ENCODE data around the gene ARFIP2. TPM values are rescaled to one million over a fixed set of nuclear protein-coding genes. Genes with fewer than 3 reads are reported as not detected.

Gene ARFIP2
- total RNA-seq, 1 experiment from 2014 or later: 49.5 TPM

DNA sequence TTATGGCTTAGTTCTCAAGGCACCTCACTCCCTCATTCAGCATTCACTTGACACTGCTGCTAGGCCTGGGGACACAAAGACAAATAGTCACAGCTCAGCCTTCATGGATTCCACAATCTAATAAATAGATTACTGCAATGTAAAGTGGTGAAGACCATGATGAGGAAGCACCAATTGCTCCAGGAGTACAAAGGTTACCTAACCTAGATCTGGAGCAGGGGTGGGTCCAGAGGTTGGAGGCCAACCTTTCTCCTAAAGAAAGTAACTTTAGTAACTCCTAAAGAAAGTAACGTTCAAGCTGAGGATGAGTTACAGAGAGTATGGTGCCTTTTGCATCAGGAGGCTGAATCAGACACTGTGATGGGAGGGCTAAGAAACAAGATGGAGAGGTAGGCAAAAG, 11.5 kb downstream of the ARFIP2 start:
- Histone ChIP-seq H3K27ac (no peak overlapping the region), H3K27me3 (ENCODE audit: insufficient read depth, low read depth) (no peaks in the 10 kb centered on the region), H2AFZ (no peak overlapping the region), H3K36me3 (ENCODE audit: low read depth) (no peaks in the 10 kb centered on the region), H3K4me3 (no peak overlapping the region), H3K4me2 (no peak overlapping the region), H4K20me1 (ENCODE audit: insufficient read depth) (no peaks in the 10 kb centered on the region), H3K9me3 (ENCODE audit: insufficient read depth, low read depth) (no peaks in the 10 kb centered on the region), H3K4me1 (replicated peaks; ENCODE audit: insufficient read depth) (no peaks in the 10 kb centered on the region), H3F3A (ENCODE audit: insufficient read depth, low read depth) (peaks cover 6% of the 10 kb centered on the region), H3K9me2 (ENCODE audit: insufficient read depth) (no peaks in the 10 kb centered on the region), H3K79me2 (ENCODE audit: low read depth) (no peaks in the 10 kb centered on the region)
- BruUV-seq (replicated peaks): no TSS peak
- POLR2A ChIA-PET (ENCODE audit: unreplicated experiment): interaction anchor here (0.6 kb wide), 1 partner anchor 16 kb away, joined by 9 read pairs; no protein-coding TSS in a partner anchor
- intact Hi-C loops (cut with micrococcal nuclease; ENCODE audit: unreplicated experiment): no loop called here
- DNase-seq: no peak
- no peak for TF ChIP-seq EZH2 (IDR thresholded peaks at IDR 0.05; ENCODE audit: low read depth)
- TF ChIP-seq, protein P1, sequence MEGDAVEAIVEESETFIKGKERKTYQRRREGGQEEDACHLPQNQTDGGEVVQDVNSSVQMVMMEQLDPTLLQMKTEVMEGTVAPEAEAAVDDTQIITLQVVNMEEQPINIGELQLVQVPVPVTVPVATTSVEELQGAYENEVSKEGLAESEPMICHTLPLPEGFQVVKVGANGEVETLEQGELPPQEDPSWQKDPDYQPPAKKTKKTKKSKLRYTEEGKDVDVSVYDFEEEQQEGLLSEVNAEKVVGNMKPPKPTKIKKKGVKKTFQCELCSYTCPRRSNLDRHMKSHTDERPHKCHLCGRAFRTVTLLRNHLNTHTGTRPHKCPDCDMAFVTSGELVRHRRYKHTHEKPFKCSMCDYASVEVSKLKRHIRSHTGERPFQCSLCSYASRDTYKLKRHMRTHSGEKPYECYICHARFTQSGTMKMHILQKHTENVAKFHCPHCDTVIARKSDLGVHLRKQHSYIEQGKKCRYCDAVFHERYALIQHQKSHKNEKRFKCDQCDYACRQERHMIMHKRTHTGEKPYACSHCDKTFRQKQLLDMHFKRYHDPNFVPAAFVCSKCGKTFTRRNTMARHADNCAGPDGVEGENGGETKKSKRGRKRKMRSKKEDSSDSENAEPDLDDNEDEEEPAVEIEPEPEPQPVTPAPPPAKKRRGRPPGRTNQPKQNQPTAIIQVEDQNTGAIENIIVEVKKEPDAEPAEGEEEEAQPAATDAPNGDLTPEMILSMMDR (conservative IDR thresholded peaks at IDR 0.05): no peak
- CTCF ChIA-PET: no interaction called here

DNA sequence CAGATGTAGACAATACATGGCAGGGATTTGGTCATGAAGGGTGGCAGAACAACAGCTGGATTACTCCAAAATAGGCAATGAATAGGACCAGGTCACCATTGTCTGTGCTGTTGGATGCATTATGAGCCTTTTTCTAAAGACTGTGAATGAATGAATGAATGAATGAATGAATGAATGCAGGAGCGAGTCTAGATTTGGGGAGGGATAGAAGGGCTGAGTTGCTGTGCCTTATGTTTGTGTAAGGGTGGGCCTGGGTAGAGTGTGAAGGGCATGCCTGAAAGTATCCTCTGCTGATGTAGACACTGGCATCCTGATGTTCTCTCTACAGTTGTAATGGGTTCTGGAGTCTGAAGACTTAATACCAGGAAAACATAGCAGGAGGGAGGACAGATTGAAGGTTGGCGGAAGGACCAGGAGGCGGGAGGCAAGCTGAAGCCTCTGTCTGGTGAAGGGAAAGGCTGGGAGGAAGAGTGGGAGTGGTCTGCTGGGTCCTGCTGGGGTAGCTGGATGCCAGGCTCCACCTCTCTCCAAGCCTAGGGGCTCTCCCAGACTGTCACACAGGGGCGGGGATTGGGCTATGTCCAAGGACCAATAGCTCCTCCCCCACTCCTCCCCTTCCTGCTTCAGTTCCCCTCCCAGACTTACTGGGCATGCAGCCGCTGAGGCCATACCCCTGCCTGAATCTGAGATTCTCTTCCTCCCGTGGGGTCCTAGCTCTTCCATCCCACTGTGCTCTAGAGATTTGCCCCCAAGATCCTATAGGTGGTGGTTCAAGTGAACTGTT, 12.2 kb downstream of the ARFIP2 start:
- Histone ChIP-seq H3K79me2 (ENCODE audit: low read depth) (no peaks in the 10 kb centered on the region), H3K4me1 (replicated peaks; ENCODE audit: insufficient read depth) (no peaks in the 10 kb centered on the region), H2AFZ (no peak overlapping the region), H3F3A (ENCODE audit: insufficient read depth, low read depth) (no peaks in the 10 kb centered on the region; the same call in 1 of the 2 replicates), H3K4me2 (no peak overlapping the region), H3K9me3 (ENCODE audit: insufficient read depth, low read depth) (no peaks in the 10 kb centered on the region), H3K36me3 (ENCODE audit: low read depth) (no peaks in the 10 kb centered on the region), H4K20me1 (ENCODE audit: insufficient read depth) (no peaks in the 10 kb centered on the region), H3K9me2 (ENCODE audit: insufficient read depth) (no peaks in the 10 kb centered on the region), H3K27ac (no peak overlapping the region), H3K4me3 (no peak overlapping the region), H3K27me3 (ENCODE audit: insufficient read depth, low read depth) (no peaks in the 10 kb centered on the region)
- ChIA-PET CTCF (no interaction called here), POLR2A (ENCODE audit: unreplicated experiment) (no interaction called here)
- no peak for DNase-seq
- TF ChIP-seq EZH2 (IDR thresholded peaks at IDR 0.05; ENCODE audit: low read depth): no peak
- TF ChIP-seq, protein P1 (conservative IDR thresholded peaks at IDR 0.05): no peak
- intact Hi-C loops (cut with micrococcal nuclease; ENCODE audit: unreplicated experiment): no loop called here
- BruUV-seq (replicated peaks): no TSS peak

DNA sequence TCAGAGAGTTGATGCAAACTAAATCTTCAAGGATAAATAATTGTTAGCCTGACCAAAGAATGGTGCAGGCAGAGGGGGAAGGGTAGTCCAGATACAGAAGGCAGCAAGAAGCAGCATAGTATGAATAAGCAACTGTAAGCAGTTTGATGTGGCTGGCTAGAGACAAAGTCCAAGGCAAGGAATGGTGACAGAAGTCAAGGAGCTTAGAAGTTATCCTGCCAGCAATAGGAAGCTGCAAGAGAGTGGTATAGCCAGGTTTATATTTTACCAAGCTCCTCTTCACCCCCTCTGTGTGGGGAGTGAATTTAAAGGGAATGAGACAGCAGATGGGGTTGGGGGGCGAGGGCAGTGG, 22.1 kb downstream of the ARFIP2 start:
- Histone ChIP-seq H4K20me1 (ENCODE audit: insufficient read depth) (no peaks in the 10 kb centered on the region), H3K4me2 (no peak overlapping the region), H2AFZ (no peak overlapping the region), H3K79me2 (ENCODE audit: low read depth) (no peaks in the 10 kb centered on the region), H3K9me2 (ENCODE audit: insufficient read depth) (no peaks in the 10 kb centered on the region), H3F3A (ENCODE audit: insufficient read depth, low read depth) (no peaks in the 10 kb centered on the region), H3K36me3 (ENCODE audit: low read depth) (no peaks in the 10 kb centered on the region), H3K4me1 (replicated peaks; ENCODE audit: insufficient read depth) (peaks cover 5% of the 10 kb centered on the region; the same call in 1 of the 2 replicates), H3K27ac (no peak overlapping the region), H3K4me3 (no peak overlapping the region), H3K27me3 (ENCODE audit: insufficient read depth, low read depth) (no peaks in the 10 kb centered on the region), H3K9me3 (ENCODE audit: insufficient read depth, low read depth) (no peaks in the 10 kb centered on the region)
- DNase-seq: no peak
- no TSS peak for BruUV-seq (replicated peaks)
- POLR2A ChIA-PET (ENCODE audit: unreplicated experiment): no interaction called here
- CTCF ChIA-PET: no interaction called here
- intact Hi-C loops (cut with micrococcal nuclease; ENCODE audit: unreplicated experiment): no loop called here
- TF ChIP-seq EZH2 (IDR thresholded peaks at IDR 0.05; ENCODE audit: low read depth): no peak
- TF ChIP-seq, protein P1 (conservative IDR thresholded peaks at IDR 0.05): no peak

Measured in PC-9 (cell line).